ENCODE measurements around the gene RAF1. TPM values are rescaled to one million over a fixed set of nuclear protein-coding genes. Genes with fewer than 3 reads are reported as not detected.

RAF1 gene
- total and polyA plus RNA-seq, 2 of the 13 experiments (the other 11 are each of a cell fraction or from before 2014, with no cell fraction given): 72.2 to 91.4 TPM

GRCh38 chr3:12663936-12664908 lies at the start of gene RAF1 (continued):
- 0 out of 2 replicates have a peak, but pooled peaks have one; percentile 22 for TF ChIP-seq ZNF138 (CRISPR knock-in tag; IDR thresholded peaks at IDR 0.05; ENCODE audit: low read depth)
- 0 out of 2 replicates have a peak, but pooled peaks have one; percentile 37 for TF ChIP-seq ATF7-NPFF (CRISPR knock-in tag; IDR thresholded peaks at IDR 0.05; ENCODE audit: low read depth)
- peak; percentile 91 for TF ChIP-seq ZGPAT (CRISPR knock-in tag; IDR thresholded peaks at IDR 0.05)
- TF ChIP-seq JUNB (CRISPR knock-in tag; IDR thresholded peaks at IDR 0.05; ENCODE audit: borderline replicate concordance): no peak
- peak; percentile 26; the same call in 1 of the 2 replicates for TF ChIP-seq ZNF782 (CRISPR knock-in tag; IDR thresholded peaks at IDR 0.05; ENCODE audit: borderline replicate concordance)
- TF ChIP-seq ZNF766 (CRISPR knock-in tag; IDR thresholded peaks at IDR 0.05; ENCODE audit: borderline replicate concordance): no peak; the same call in 1 of the 2 replicates
- no peak for TF ChIP-seq ZNF740 (CRISPR knock-in tag; IDR thresholded peaks at IDR 0.05)
- TF ChIP-seq CERS6 (CRISPR knock-in tag; IDR thresholded peaks at IDR 0.05): no peak
- TF ChIP-seq TEAD2 (CRISPR knock-in tag; IDR thresholded peaks at IDR 0.05): no peak
- peak; percentile 65 for TF ChIP-seq FOXO1 (CRISPR knock-in tag; IDR thresholded peaks at IDR 0.05)
- 0 out of 2 replicates have a peak, but pooled peaks have one; percentile 17 for TF ChIP-seq ZSCAN21 (CRISPR knock-in tag; IDR thresholded peaks at IDR 0.05; ENCODE audit: borderline replicate concordance)
- TF ChIP-seq ZFP1 (CRISPR knock-in tag; IDR thresholded peaks at IDR 0.05): peak; percentile 63; the same call in 1 of the 2 replicates
- TF ChIP-seq, protein P1, sequence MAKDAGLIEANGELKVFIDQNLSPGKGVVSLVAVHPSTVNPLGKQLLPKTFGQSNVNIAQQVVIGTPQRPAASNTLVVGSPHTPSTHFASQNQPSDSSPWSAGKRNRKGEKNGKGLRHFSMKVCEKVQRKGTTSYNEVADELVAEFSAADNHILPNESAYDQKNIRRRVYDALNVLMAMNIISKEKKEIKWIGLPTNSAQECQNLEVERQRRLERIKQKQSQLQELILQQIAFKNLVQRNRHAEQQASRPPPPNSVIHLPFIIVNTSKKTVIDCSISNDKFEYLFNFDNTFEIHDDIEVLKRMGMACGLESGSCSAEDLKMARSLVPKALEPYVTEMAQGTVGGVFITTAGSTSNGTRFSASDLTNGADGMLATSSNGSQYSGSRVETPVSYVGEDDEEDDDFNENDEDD (CRISPR knock-in tag; IDR thresholded peaks at IDR 0.05; ENCODE audit: borderline replicate concordance): peak; percentile 34
- TF ChIP-seq SNRNP70 (IDR thresholded peaks at IDR 0.05; ENCODE audit: low read depth, low read length): no peak
- no peak for TF ChIP-seq ZNF446 (CRISPR knock-in tag; IDR thresholded peaks at IDR 0.05)
- TF ChIP-seq RERE (CRISPR knock-in tag; IDR thresholded peaks at IDR 0.05; ENCODE audit: low read depth): peak; percentile 53; the same call in 1 of the 2 replicates
- peak; percentile 75 for TF ChIP-seq YEATS4 (CRISPR knock-in tag; IDR thresholded peaks at IDR 0.05; ENCODE audit: borderline replicate concordance)
- no peak for TF ChIP-seq CENPX (CRISPR knock-in tag; IDR thresholded peaks at IDR 0.05)
- TF ChIP-seq PHF8 (CRISPR knock-in tag; IDR thresholded peaks at IDR 0.05): peak; percentile 92
